DMS 273 (cell line): ENCODE measurements around the gene SLC15A4.
"Not testable (repeated sequence)": the region's sequence is repeated elsewhere in the genome, so short reads cannot be mapped to it uniquely, and the experiment has no call there.

Source experiments
- DNase-seq: peaks from one replicate; lab custom pipeline; 2025; ENCODE audit not compliant: unreplicated experiment; lab: John Stamatoyannopoulos, UW

SLC15A4 gene

DNA sequence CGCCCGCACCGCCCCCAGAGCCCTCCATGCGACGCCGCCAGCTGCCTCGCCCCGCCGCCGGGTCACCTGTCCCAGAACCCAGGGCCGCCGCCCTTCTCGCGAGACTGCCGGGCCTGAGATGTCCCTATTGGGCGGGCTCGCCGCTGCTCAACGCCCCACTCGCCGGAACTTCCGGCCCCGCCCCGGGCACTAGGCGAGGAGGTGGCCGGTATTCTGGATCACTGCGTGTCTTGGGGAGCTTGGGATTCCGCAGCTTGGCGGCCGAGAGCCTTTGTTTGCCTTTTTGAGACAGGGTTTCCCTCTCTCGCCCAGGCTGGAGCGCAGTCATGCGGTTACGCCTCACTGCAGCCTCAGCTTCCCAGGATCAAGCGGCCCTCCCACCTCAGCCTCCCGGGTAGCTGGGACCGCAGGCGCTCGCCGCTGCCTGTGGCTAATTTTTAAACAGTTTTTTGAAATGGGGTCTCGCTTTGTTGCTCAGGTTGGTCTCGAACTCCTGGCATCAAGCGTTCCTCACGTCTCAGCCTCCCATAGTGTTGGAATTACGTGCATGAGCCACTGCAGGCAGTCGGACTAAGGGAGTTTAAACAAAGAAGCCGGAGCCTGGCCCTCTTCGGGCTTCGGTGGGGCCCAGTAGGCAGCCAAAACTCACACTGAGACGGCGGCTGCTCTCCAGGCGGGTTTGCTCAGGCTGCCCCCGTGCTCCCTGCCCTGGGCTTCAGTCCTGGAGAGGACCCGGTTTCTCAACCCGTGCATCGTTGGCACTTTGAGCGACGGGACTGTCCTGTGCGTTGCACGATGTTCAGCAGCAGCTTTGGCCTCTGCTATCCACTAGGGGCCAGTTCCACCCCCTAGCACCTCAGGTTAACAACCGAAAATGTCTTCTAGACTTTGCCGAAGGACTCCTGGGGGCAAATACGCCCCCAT, at the start of gene SLC15A4:
SLC15A4 (minus strand) TSS at position 43 of the 924 bp plus-strand sequence; CDS start at position 28, 15 bp downstream.
- DNase-seq = peak; percentile 95

GRCh38 chr12:128872303-128872702, 48.5 kb upstream of the SLC15A4 start:
- DNase-seq = no peak

- no peak for DNase-seq
Observed at GRCh38 chr12:128871516-128871892, 47.7 kb upstream of the SLC15A4 start.

- DNase-seq = no peak
Observed at GRCh38 chr12:128867466-128867865, 43.7 kb upstream of the SLC15A4 start.

DNA sequence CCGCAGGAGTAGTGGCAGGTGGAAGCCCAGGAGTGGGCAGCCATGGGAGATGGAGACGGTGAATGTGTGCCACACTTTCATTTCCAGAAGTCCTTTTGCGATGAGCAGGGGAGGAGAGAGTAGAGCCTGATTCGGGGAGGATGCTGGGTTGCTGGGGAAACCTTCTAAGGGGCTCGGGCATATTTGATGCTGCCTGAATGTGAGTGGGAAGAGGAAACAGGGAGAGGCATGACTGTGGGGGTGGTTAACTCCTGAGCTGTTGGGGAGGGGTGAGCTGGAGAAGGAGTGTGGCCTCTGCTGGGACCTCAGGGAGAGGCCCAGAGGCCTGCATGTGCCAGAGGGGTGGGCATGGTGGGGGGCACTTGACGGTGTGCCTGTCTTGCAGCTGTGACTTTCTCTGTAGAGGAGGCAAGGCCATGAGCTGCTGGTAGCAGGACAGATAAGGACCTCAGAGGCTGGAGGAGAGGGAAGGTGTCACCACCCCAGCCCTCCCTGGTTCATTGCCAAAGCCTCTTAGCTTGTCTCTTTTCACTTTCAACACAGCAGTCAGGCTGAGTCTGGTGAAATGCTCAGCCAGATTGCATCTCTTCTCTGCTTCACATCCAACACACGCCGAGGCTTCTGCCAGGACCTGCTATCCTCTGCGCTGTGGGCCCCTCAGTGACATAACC, 40.9 kb upstream of the SLC15A4 start:
- DNase-seq = peak; percentile 1

DNA sequence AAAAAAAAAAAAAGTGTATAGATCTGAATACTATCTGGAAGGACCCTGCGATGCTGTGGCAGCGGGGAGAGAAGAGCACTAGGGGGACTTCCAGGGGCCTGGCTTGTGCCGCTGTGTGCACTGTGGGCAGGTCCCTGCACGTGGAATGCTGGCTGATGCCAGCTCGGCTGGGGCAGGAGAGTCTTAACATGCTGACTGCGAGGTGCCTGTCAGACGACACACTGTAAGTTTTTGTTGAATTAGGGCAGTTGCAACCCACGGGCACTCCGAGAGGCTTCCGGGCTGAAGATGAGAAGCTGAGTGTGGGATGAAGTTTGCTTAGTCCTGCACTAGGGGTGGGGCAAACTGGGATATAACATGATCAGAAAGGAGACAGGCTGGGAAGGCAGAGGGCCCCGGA, 40.2 kb upstream of the SLC15A4 start:
- no peak for DNase-seq

DNA sequence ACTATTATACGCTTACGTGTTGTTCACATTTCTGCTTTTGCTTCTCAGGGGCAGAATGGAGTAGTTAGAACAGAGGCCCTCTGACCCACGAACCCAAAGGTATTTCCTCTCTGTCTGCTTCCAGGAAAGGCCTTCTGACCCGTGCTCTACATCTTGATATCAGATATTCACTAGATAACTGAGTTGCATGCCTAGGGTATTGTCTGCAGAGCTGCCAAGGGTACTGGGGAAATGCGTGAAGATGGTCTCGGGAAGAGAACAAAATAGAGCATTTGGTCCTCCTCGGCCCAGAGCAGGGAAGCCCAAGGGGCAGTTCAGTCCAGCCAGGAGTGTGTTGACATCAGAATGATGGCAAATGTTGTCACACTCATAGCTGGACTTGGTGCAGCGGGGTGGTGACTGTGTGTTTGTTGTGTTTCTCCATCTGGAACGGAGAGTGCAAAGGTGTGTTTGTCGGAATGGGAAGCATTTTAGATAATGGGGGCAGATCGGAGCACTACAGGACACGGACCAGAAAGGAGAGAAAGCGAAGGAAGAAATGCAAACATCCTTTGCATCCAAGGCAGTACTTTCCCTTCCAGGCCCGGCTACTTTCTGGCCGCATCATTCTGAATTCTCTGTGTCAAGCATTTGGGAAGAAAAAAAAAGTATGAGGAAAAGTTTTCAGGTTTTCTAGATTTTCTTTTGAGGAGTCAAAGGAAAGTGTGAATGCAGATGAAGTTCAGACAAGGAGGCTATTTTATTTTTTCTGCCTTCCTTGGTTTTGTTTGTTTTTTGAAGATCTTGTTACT, 37.7 kb upstream of the SLC15A4 start:
- DNase-seq = no peak

GRCh38 chr12:128859311-128859710, 35.6 kb upstream of the SLC15A4 start:
- DNase-seq = no peak

DNA sequence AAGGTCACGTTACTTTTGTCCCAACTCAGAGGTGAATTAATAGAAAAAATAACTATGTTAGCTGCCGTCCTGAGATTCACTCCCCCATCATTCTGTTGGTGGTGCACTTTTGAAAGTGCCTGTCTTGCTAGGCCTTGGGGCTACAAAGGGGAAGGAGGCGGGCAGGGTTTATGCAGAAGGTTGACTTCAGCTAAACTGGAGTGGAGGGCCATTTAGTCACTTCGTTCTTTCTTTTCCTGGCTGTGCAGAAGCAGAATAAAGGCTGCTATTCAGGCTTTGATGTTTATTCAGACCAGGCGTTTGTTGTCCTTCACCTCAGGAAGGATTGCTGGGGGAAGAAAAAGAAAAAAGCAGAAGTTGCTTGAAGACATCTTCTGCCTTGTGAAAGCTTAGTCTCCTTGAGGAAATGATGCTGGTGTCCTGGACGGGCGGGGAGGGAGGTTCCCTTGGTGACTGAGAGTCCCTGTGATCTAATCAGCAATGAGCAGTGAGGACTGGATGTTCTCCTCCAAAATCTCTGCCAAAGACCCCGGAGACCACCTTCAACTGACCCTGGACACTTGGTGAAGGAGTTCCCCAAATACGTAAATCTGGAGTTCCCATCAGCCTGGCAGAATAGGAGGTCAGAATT, 33.5 kb upstream of the SLC15A4 start:
- no peak for DNase-seq

DNA sequence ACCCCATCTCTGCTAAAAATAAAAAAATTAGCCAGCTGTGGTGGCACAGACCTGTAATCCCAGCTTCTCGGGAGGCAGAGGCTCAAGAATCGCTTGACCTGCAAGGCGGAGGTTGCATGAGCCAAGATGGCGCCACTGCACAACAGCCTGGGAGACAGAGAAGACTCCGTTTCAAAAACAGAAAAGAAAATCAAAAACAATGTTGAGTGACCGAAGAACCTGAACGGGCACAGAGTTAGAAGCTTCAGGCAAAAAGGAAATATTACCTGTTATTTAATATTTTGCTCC, 33.0 kb upstream of the SLC15A4 start:
- no peak for DNase-seq

- DNase-seq = no peak
Observed at GRCh38 chr12:128856035-128856790, 32.5 kb upstream of the SLC15A4 start.

GRCh38 chr12:128853600-128854197, 29.9 kb upstream of the SLC15A4 start:
- peak; percentile 26 for DNase-seq

DNA sequence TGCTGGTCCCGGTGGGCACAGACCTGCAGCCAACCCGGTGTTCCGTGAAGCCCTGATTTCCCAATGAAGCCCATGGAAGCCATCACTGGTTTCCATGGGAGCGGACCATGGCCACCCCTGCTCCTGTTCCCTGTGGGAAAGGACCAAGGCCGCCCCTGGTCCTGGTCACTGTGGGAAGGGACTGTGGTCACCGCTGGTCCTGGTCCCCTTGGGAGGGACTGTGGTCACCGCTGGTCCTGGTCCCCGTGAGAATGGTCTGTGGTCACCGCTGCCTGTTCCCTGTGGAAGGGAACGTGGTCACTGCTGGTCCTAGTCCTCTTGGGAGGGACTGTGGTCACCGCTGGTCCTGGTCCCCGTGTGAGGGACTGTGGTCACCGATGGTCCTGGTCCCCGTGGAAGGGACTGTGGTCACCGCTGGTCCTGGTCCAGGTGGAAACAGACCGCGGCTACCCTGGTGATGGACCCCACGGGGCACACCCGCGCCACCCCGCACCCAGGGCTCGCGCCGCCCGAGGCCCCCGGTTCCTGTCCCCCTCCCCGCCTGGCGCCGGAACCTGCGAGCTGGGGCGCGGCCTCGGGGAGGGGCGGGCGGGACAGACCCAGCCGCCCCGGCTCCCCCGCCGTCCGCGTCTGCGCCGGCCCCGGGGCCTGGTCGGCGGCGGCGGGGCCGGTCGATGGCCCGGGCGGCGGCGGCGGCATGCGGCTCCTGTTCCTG, 29.3 kb upstream of the SLC15A4 start, which contains the start of gene GLT1D1:
GLT1D1 (plus strand) TSS at position 594 of the 715 bp plus-strand sequence; CDS start at position 698, 104 bp downstream.
- DNase-seq = peak; percentile 19

- DNase-seq = no peak
Observed at GRCh38 chr12:128852026-128852698, 28.4 kb upstream of the SLC15A4 start.

DNA sequence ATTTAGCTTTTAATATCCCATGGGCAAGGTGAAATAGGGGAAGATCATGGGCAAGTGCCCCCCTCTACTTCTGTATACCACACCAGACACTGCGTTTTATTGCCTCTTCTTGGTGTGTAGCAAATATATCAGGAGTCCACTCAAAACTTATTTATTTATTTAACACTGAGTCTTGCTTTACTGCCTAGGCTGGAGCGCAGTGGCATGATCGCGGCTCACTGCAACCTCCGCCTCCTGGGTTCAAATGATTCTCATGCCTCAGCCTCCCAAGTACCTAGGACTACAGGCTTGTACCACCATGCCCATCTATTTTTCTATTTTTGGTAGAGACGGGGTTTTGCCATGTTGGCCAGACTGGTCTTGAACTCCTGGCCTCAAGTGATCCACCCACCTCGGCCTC, 27.7 kb upstream of the SLC15A4 start:
- DNase-seq = not testable (repeated sequence)

DNA sequence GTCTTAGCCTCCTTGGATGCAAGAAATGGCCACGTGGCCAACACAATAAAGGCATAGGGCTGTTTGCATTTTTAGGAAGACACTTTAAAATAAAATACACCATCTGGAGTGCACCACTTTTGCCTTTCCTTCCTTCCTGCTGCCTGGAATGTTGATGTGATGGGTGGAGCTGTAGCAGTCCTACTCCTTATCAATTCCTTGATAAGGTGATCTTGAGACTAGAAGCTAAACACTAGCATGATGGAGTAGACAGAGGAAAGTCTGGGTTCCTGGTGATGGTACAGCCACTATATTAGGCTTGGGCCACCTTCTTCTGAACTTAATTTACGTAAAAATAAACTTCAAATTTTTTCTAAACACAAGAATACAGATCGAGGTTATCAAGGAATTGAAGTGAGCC, 26.6 kb upstream of the SLC15A4 start:
- DNase-seq = no peak

GRCh38 chr12:128849806-128850205, 26.0 kb upstream of the SLC15A4 start:
- DNase-seq = not testable (repeated sequence)

- DNase-seq = no peak
Observed at GRCh38 chr12:128848371-128848770, 24.6 kb upstream of the SLC15A4 start.

- DNase-seq = not testable (repeated sequence)
Observed at GRCh38 chr12:128846671-128847070, 22.9 kb upstream of the SLC15A4 start.
